ENCODE results near the gene GPC1. TPM values are rescaled to one million over a fixed set of nuclear protein-coding genes. Genes with fewer than 3 reads are reported as not detected.

The GPC1 gene
- total RNA-seq, 1 experiment from 2014 or later, result 177 TPM

- Histone ChIP-seq H3K9me3 (no peaks in the 10 kb centered on the region), H3K36me3 (peaks cover 3% of the 10 kb centered on the region; the same call in 1 of the 2 replicates), H3K4me3 (no peak overlapping the region), H3K27me3 (no peaks in the 10 kb centered on the region)
- no peak for DNase-seq
These were observed 67.9 kb downstream of the GPC1 start for GRCh38 chr2:240503375-240503774.

GRCh38 chr2:240503848-240504247, 68.4 kb downstream of the GPC1 start:
- peaks cover 1% of the 10 kb centered on the region; the same call in 1 of the 2 replicates for H3K36me3 ChIP-seq
- H3K27me3 ChIP-seq, result no peaks in the 10 kb centered on the region

GRCh38 chr2:240505910-240506309, 70.4 kb downstream of the GPC1 start:
- Histone ChIP-seq H3K27me3 (no peaks in the 10 kb centered on the region), H3K4me3 (no peak overlapping the region), H3K9me3 (no peaks in the 10 kb centered on the region), H3K36me3 (no peaks in the 10 kb centered on the region)
- DNase-seq, result no peak

More at GRCh38 chr2:240503848-240504247, 68.4 kb downstream of the GPC1 start:
- Histone ChIP-seq H3K9me3 (no peaks in the 10 kb centered on the region), H3K4me3 (no peak overlapping the region)
- DNase-seq, result no peak

GRCh38 chr2:240506406-240507059, 71.1 kb downstream of the GPC1 start:
- no peak overlapping the region for H3K4me3 ChIP-seq
- no peaks in the 10 kb centered on the region for H3K36me3 ChIP-seq
- no peak for DNase-seq
- H3K9me3 ChIP-seq, result no peaks in the 10 kb centered on the region
- no peaks in the 10 kb centered on the region for H3K27me3 ChIP-seq

DNA sequence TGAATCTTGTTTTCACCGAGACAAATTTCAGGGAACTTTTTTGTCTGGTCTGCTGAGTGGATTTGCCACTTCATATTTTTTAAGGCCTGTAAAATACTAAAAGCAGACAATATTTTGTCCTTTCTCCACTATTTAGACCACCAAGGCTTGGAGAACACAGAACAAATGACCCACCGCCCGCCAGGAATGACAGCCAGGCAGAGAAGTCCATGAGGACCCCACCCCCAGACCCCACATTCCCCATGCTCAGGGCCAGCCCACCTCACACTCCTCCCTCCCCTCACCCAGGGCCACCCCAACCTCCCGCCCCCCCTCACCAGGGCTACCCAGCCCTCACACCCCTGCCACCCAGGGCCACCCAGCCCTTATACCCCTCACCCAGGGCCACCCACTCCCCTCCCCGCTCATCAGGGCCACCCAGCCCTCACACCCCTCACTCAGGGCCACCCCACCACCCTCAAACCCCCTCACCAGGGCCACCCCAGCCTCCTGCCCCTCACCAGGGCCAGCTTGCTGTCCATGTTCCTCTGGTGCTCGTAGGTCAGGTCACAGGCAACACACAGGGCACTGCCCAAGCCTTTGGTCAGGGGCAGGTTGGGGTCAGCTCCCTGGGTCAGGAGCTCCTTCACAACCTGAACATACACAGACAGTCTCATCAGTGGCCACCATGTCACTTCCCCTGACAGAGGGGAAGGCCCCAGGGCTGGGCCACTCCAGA, 71.8 kb downstream of the GPC1 start:
- DNase-seq, result no peak
- Histone ChIP-seq H3K27me3 (no peaks in the 10 kb centered on the region), H3K4me3 (no peak overlapping the region), H3K36me3 (no peaks in the 10 kb centered on the region; the same call in 1 of the 2 replicates), H3K9me3 (no peaks in the 10 kb centered on the region)

DNA sequence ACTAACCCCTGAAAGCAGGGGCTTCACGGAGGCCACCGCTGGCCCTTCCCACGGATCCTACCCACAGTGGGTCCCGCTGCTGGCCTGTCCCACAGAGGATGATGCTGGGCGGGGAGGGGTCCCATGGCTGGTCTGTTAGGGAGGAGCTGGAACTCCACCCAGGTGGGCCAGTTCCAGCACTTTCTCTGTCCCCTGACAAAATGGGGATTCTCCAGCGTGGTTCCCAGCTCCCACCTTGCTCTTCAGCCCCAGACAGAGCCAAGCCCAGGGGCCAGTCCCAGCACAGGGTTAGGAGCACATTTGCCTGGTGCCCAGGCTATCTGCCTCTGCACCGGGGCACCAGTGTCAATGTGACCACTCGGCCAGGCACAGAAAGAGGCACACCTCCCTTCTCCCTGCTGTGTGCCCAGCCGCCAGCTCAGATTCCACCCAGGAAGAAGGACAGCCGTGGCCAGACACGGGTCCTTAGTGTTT, 72.4 kb downstream of the GPC1 start:
- Histone ChIP-seq H3K36me3 (no peaks in the 10 kb centered on the region; the same call in 1 of the 2 replicates), H3K4me3 (no peak overlapping the region), H3K9me3 (no peaks in the 10 kb centered on the region), H3K27me3 (no peaks in the 10 kb centered on the region)
- no peak for DNase-seq

- no peak for DNase-seq
- no peaks in the 10 kb centered on the region for H3K27me3 ChIP-seq
- H3K9me3 ChIP-seq, result no peaks in the 10 kb centered on the region
- H3K36me3 ChIP-seq, result no peaks in the 10 kb centered on the region; the same call in 1 of the 2 replicates
- H3K4me3 ChIP-seq, result no peak overlapping the region
These were observed 73.5 kb downstream of the GPC1 start for GRCh38 chr2:240508832-240509545.

DNA sequence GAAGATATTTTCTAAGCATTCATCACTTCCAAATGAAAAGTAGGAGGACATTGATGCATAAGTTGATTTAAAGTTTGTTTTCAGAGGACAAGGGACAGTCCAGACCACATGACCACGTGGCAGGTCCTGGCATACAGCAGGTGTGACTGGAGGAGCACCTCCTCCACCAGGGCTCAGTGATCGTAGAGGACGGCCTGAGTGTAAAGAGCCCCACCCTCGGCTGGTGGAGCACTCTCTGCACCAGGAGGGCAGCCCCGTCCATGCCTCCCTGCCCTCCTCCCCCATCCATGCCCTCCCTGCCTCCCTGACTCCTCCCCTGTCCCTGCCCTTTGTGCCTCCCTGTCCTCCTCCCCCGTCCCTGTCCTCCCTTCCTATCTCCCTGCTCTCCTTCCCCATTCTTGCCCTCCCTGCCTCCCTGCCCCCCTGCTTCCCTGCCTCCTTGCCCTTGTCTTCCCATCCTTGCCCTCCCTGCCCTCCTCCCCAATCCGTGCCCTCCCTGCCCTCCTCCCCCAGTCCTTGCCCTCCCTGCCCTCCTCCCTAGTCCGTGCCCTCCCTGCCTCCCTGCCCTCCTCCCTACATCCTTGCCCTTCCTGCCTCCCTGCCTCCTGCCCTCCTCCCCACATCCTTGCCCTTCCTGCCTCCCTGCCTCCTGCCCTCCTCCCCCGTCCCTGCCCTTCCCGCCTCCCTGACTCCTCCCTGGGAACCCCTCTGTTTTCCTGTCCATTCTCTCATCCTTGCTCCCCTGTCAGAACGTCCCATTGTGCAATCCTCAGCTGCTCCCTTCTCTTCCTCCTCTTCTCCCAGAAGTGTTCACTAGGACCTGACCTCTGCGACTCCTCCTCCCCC, 74.4 kb downstream of the GPC1 start:
- Histone ChIP-seq H3K36me3 (no peaks in the 10 kb centered on the region; the same call in none of the 2 replicates), H3K27me3 (no peaks in the 10 kb centered on the region), H3K9me3 (no peaks in the 10 kb centered on the region), H3K4me3 (no peak overlapping the region)
- DNase-seq, result no peak

DNA sequence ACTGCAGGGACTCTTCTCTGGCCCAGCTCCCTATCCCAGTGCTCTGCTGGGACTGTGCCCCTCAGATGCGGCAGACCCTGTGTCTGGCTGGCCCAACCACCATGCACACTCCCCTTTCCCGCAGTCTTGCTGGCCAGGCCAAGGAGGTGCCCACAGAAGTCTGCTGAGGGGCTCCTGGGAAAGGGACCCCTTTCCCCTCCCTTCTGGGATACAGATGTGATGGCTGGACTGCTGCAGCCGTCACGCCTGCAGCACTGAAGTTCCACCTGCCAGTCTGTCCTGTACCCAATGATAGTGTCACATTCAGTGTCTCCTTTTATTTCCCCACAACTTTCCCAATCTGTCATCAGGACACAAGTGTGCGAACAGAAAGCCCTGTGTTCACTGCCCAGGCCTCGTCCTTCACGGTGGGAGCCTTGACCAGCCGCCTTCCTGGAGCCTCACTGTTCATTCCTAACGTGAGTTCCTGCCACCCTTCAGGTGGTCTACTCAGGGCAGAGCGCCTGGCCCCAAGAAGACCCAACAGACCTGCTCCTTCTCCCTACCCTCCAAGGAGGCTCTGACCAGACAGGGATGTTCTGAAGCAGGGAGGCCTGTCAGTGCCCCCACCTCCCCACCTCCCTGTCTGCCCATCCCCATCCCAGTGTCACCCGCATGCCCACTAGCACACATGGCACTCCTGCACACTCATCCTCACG, 75.2 kb downstream of the GPC1 start:
- Histone ChIP-seq H3K9me3 (no peaks in the 10 kb centered on the region), H3K36me3 (no peaks in the 10 kb centered on the region; the same call in none of the 2 replicates), H3K27me3 (no peaks in the 10 kb centered on the region), H3K4me3 (no peak overlapping the region)
- DNase-seq, result no peak

- Histone ChIP-seq H3K4me3 (no peak overlapping the region), H3K36me3 (peaks cover 3% of the 10 kb centered on the region), H3K27me3 (no peaks in the 10 kb centered on the region), H3K9me3 (no peaks in the 10 kb centered on the region)
- no peak for DNase-seq
These were observed 76.1 kb downstream of the GPC1 start for GRCh38 chr2:240511351-240512108.

GRCh38 chr2:240512109-240512485, 76.6 kb downstream of the GPC1 start:
- Histone ChIP-seq H3K27me3 (no peaks in the 10 kb centered on the region), H3K36me3 (peaks cover 4% of the 10 kb centered on the region), H3K9me3 (no peaks in the 10 kb centered on the region), H3K4me3 (no peak overlapping the region)
- DNase-seq, result no peak

- Histone ChIP-seq H3K4me3 (no peak overlapping the region), H3K36me3 (peaks cover 6% of the 10 kb centered on the region), H3K27me3 (no peaks in the 10 kb centered on the region), H3K9me3 (no peaks in the 10 kb centered on the region)
- no peak for DNase-seq
These were observed 77.4 kb downstream of the GPC1 start for GRCh38 chr2:240512666-240513535.

GRCh38 chr2:240513549-240514287, 78.3 kb downstream of the GPC1 start:
- Histone ChIP-seq H3K27me3 (no peaks in the 10 kb centered on the region), H3K9me3 (no peaks in the 10 kb centered on the region), H3K4me3 (no peak overlapping the region)

DNA sequence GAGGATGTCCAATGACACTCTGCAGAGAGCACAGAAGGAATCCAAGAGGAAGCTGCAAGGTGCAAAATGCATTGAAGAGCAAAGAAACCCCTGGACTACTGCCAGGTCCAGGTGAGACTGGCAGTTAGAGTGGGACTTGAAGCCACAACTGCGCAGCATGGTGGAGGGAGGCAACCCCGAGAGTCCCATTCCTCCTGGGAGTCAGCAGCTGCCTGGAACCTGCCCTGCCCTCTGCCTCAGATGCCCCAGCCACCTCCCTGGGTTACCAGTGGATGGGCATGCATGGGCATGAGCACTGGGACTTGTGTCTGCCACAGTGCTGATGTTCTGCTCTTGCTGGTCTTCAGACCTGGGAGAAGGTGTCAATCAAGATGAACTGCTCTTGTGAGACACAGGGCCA, 79.2 kb downstream of the GPC1 start:
- Histone ChIP-seq H3K36me3 (peaks cover 16% of the 10 kb centered on the region), H3K4me3 (no peak overlapping the region), H3K9me3 (no peaks in the 10 kb centered on the region), H3K27me3 (no peaks in the 10 kb centered on the region)
- no peak for DNase-seq

More at GRCh38 chr2:240513549-240514287, 78.3 kb downstream of the GPC1 start:
- peak; percentile 66 for DNase-seq
- H3K36me3 ChIP-seq, result peaks cover 8% of the 10 kb centered on the region

Measured in MG63 (cell line).